ENCODE data around the gene BAZ2B. TPM values are rescaled to one million over a fixed set of nuclear protein-coding genes. Genes with fewer than 3 reads are reported as not detected.
"Not testable (repeated sequence)": the region's sequence is repeated elsewhere in the genome, so short reads cannot be mapped to it uniquely, and the experiment has no call there.

BAZ2B gene
- total RNA-seq, 3 donors from 2014 or later: 5.0 to 6.7 (median 5.1) TPM

DNA sequence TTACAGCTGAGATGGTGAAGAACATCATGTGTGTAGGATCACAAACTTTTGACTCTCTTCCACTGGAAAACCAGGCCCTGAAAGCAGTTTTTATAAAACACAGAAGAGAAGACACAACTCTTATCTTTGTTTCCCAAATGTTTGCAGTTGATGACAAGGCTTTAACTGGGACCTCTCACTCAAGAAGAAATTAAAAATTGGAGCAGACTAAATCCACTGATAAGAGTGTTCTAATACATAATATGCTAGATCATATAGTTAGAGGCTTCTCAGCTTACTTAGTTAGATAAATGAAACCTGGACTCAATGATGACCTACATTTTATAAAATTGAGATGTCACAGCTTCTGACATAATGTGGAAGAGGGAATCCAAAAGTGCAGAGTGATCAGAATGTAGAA, 171.6 kb downstream of the BAZ2B start:
- Mint-ChIP-seq H3K36me3 (ENCODE audit: insufficient read depth) (peaks cover 44% of the 10 kb centered on the region), H3K4me1 (ENCODE audit: low read depth) (no peaks in the 10 kb centered on the region), H3K27me3 (ENCODE audit: low read depth) (no peaks in the 10 kb centered on the region), H3K9me3 (no peaks in the 10 kb centered on the region), H3K4me3 (no peak overlapping the region)
- ATAC-seq: no peak
- DNase-seq: no peak

DNA sequence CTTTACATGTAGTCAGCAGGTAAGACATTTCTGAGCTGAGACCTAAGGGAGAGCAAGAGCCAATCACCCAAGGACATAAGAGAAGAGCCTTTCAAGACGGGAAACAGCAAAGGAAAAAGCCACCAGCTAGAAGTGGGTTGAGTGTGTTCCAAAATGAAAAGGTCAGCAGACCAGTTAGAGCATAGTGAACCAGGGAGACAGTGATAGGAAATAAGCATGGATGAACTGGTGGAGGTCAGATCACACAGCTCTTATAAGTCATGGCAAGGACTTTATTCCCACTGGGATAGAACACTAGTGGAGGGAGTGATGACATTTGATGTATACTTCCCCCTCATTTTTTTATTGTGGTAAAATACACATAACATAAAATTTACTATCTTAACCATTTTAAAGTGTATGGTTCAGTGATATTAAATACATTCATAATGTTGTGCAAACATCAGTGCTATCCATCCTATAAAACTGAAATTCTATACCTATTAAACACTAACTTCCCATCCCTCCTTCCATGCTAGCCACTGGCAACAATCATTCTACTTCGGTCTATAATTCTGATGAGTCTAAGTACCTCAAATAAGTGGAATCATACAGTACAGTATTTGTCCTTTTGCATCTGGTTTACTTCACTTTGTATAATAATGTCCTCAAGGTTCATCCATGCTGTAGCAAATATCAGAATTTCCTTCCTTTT, 174.0 kb downstream of the BAZ2B start:
- DNase-seq (no peak), ATAC-seq (no peak)
- Mint-ChIP-seq H3K36me3 (ENCODE audit: insufficient read depth) (peaks cover 48% of the 10 kb centered on the region), H3K27me3 (ENCODE audit: low read depth) (no peaks in the 10 kb centered on the region), H3K9me3 (no peaks in the 10 kb centered on the region), H3K4me1 (ENCODE audit: low read depth) (no peaks in the 10 kb centered on the region), H3K4me3 (no peak overlapping the region)

DNA sequence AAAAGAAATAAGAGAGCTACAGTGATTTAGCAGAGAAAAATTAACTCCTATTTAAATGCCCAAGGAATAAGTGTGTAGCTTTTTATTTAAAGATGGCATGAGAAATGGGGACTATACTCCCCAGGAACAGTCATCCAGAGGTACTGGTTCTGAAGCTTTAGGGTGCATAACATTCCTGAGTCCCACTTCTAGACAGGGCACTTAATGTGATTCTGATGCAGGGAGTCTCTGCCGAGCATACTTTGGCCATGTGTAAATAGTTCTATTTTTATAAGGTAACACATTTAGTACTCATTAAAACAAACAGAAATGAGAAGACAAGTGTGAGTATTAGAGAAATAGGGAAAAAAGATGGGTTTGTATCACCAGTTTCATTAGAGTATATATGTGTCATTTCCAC, 175.2 kb downstream of the BAZ2B start:
- Mint-ChIP-seq H3K4me3 (no peak overlapping the region), H3K9me3 (no peaks in the 10 kb centered on the region), H3K27me3 (ENCODE audit: low read depth) (no peaks in the 10 kb centered on the region), H3K36me3 (ENCODE audit: insufficient read depth) (peaks cover 41% of the 10 kb centered on the region), H3K4me1 (ENCODE audit: low read depth) (no peaks in the 10 kb centered on the region)
- DNase-seq (no peak), ATAC-seq (no peak)

DNA sequence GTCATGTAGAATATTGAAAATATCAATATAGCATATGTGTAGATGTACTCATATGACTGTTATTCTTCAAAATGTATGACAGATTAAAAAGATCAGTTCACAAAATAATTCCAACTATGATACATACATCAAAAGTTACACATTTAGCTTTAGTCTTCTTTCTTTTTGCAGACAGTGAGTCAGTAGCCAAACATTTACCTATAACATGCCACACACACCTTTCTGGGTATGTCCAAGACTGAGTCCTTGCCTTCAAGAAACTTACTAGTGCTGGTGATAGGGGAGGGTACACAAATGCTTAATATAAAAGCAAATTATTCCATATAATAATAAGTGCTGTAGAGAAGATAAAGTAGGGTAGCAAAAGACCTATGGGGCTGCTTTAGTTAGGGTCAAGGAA, 176.9 kb downstream of the BAZ2B start:
- H3K9me3 Mint-ChIP-seq: no peaks in the 10 kb centered on the region
- peaks cover 28% of the 10 kb centered on the region for H3K36me3 Mint-ChIP-seq (ENCODE audit: insufficient read depth)
- DNase-seq: no peak
- ATAC-seq: no peak
- H3K4me3 Mint-ChIP-seq: no peak overlapping the region
- no peaks in the 10 kb centered on the region for H3K4me1 Mint-ChIP-seq (ENCODE audit: low read depth)
- H3K27me3 Mint-ChIP-seq (ENCODE audit: low read depth): no peaks in the 10 kb centered on the region

DNA sequence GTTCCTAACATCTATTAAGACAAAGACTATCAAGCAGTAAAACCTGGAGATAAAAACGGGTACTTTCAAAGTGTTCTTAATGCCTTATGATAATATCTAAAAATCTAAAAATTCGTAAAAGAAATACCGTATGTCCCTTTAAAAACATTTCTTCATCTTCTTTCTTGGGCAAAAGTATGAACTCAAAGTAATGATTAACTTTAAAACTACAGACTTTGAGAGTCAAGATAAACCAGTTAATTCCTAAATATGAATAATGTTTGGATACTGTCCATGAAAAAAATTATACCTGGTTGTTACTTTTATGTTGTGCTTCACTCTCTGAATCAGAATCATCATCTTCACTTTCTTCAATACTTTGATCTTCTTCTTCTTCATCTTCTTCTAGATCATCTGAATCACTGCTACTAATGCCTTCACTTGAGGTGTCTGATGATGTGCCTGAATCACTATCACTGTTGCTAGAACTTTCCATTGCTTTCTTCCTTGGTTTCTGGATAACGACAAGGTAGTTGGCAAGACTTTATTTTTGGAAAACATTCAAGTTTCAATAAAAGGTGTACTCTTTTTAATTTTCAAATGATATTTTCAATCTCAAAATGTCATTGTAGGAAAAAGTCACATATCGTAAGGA, 177.5 kb downstream of the BAZ2B start:
- Mint-ChIP-seq H3K4me3 (no peak overlapping the region), H3K27me3 (ENCODE audit: low read depth) (no peaks in the 10 kb centered on the region), H3K9me3 (no peaks in the 10 kb centered on the region), H3K4me1 (ENCODE audit: low read depth) (no peaks in the 10 kb centered on the region), H3K36me3 (ENCODE audit: insufficient read depth) (peaks cover 23% of the 10 kb centered on the region)
- ATAC-seq (no peak), DNase-seq (no peak)

DNA sequence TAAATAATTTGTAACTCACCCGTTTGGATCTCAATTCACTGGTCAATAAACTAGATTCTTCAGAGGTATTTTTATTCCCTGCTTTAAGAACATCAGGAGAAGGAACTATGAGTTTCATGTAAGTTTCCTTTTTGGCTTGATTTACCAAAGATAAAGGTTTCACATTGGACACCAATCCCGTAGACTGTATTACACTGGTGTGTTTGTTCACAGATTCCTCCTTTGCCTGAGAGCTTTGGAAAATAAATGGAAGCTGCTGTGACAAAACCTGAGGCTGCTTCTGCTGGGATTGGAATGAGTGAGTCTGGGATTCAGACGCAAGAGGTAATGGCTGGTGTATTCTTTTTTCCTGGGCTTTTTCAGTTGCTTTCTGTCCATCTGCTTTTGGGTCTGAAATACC, 178.1 kb downstream of the BAZ2B start:
- H3K36me3 Mint-ChIP-seq (ENCODE audit: insufficient read depth): peaks cover 25% of the 10 kb centered on the region
- H3K4me1 Mint-ChIP-seq (ENCODE audit: low read depth): no peaks in the 10 kb centered on the region
- no peak overlapping the region for H3K4me3 Mint-ChIP-seq
- no peaks in the 10 kb centered on the region for H3K27me3 Mint-ChIP-seq (ENCODE audit: low read depth)
- DNase-seq (no peak), ATAC-seq (no peak)
- no peaks in the 10 kb centered on the region for H3K9me3 Mint-ChIP-seq

DNA sequence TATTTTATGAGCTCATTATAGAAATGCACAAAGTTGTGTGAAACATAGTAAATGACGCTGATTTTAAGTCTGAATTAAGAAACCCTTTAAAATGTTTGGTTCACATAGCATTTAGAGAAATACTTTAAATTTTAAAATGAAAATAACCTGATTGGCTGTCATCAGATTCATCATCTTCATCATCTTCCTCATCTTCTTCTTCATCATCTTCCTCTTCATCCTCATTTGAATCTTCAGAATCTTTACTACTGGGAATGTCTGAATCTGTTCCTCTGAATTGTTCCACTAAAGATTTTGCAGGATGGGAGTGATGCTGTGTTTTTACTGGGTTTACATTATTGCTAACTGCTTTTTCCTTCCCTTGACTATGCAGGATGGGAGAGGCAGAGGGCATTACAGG, 183.7 kb downstream of the BAZ2B start:
- ATAC-seq: no peak
- Mint-ChIP-seq H3K9me3 (no peaks in the 10 kb centered on the region), H3K4me1 (ENCODE audit: low read depth) (no peaks in the 10 kb centered on the region), H3K27me3 (ENCODE audit: low read depth) (no peaks in the 10 kb centered on the region), H3K36me3 (ENCODE audit: insufficient read depth) (peaks cover 23% of the 10 kb centered on the region), H3K4me3 (no peak overlapping the region)
- no peak for DNase-seq

DNA sequence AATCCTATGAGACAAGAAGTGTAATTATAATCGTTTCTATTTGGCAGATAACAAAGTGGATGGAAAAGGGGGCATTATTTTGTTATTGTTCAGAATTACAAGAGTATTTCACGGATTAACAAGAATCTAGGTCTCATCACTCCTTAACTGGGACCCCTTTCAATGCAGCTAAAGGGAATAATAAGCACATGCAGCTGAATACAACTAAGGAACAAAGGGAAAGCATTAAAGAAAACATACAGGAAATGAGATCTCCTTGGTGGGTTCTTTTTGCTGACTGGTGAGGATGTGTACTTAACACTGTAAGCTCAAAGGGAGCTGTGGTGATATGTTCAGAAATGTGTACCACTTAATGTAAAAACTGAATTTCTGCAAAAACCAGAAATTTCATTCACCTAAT, 189.3 kb downstream of the BAZ2B start:
- Mint-ChIP-seq H3K27me3 (ENCODE audit: low read depth) (no peaks in the 10 kb centered on the region), H3K9me3 (peaks cover 3% of the 10 kb centered on the region), H3K4me3 (no peak overlapping the region), H3K36me3 (ENCODE audit: insufficient read depth) (peaks cover 34% of the 10 kb centered on the region), H3K4me1 (ENCODE audit: low read depth) (no peaks in the 10 kb centered on the region)
- ATAC-seq: no peak
- no peak for DNase-seq

DNA sequence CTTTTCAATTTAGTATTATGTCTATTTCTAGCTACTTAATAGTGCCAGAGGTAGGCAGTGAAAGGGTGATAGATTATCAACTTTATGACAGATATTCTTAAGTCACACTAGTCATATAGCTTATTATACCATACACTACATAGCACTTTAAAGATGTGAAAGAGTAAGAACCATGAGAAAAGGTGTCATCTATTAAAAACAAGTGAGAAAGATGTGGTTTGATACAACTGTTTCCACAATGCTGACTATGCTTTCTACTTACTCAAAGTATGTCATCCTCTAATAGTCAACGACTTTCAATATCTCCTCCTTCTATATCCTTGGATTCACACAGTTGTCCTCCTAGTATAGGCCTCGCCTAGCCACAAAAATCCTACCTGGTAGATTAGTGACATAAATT, 196.9 kb downstream of the BAZ2B start:
- peaks cover 3% of the 10 kb centered on the region for H3K9me3 Mint-ChIP-seq
- DNase-seq (no peak), ATAC-seq (no peak)
- peaks cover 22% of the 10 kb centered on the region for H3K36me3 Mint-ChIP-seq (ENCODE audit: insufficient read depth)
- H3K4me1 Mint-ChIP-seq (ENCODE audit: low read depth): no peaks in the 10 kb centered on the region
- no peak overlapping the region for H3K4me3 Mint-ChIP-seq
- no peaks in the 10 kb centered on the region for H3K27me3 Mint-ChIP-seq (ENCODE audit: low read depth)

DNA sequence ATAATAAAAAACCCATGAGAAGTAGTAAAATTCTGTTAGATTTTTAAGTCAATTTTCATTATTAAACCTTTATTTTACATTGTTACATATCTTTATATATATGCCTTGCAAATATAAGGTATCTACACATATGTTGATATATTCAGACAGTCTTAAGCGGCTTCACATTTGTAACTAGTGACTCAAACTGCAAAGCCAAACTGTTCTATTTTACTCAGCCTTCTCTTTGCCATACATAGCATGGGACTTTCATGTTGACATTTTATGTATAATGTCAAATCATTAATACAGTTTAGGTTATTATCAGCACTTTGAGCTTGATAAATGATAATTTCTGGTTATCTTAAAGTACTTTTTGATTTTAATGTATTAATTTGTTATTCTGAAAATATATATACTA, 204.9 kb downstream of the BAZ2B start:
- Mint-ChIP-seq H3K4me3 (no peak overlapping the region), H3K9me3 (no peaks in the 10 kb centered on the region), H3K36me3 (ENCODE audit: insufficient read depth) (peaks cover 11% of the 10 kb centered on the region), H3K4me1 (ENCODE audit: low read depth) (no peaks in the 10 kb centered on the region), H3K27me3 (ENCODE audit: low read depth) (no peaks in the 10 kb centered on the region)
- DNase-seq: no peak
- ATAC-seq: no peak

DNA sequence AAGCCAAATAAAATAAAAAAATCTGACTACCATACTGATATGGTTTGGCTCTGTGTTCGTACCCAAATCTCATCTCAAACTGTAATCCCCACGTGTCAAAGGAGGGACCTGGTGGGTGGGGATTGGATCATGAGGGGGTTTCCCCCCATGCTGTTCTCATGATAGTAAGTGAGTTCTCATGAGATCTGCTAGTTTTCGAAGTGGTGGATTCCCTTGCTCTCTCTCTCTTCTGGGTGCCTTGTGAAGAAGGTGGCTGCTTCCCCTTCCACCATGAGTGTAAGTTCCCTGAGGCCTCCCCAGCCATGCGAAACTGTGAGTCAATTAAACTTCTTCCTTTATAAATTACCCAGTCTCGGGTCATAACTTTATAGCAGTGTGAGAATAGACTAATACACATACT, 206.1 kb downstream of the BAZ2B start:
- ATAC-seq (peak in 1 of 2 donors; percentile 35), DNase-seq (no peak)
- Mint-ChIP-seq H3K4me1 (ENCODE audit: low read depth) (no peaks in the 10 kb centered on the region), H3K4me3 (no peak overlapping the region), H3K9me3 (no peaks in the 10 kb centered on the region), H3K27me3 (ENCODE audit: low read depth) (no peaks in the 10 kb centered on the region), H3K36me3 (ENCODE audit: insufficient read depth) (peaks cover 16% of the 10 kb centered on the region)

DNA sequence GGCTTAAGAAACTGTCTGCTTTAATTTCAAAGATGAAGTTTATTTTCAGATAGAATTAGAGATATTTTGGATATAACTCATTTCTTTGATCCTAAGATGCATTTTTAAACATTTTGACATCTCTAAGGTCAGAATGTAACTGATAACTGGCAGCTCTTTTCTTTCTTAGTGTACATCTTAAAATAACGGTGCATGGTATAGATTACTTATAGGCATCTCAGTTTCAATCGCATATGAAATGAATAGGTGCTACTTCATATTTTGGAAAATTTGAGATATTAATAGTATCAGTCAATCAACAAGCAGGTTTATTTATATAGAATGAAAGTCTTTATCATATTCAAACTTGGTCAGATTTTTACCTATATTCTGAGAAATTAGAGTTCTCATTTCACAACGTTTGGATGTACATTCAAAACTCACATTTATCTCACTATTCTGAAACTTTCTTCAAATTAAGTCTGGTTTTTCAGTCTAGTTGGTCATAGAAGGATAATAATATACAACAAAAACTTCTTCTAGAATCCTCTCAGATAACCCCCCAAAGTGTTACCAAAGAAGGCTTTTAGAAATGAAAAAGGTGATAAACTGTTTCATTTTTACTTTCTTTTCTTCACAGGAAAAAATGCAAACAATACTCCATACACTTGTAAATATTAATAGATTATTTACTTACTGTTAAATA, 207.1 kb downstream of the BAZ2B start:
- Mint-ChIP-seq H3K9me3 (no peaks in the 10 kb centered on the region), H3K36me3 (ENCODE audit: insufficient read depth) (peaks cover 21% of the 10 kb centered on the region), H3K27me3 (ENCODE audit: low read depth) (no peaks in the 10 kb centered on the region), H3K4me3 (no peak overlapping the region), H3K4me1 (ENCODE audit: low read depth) (no peaks in the 10 kb centered on the region)
- ATAC-seq (no peak), DNase-seq (no peak)

DNA sequence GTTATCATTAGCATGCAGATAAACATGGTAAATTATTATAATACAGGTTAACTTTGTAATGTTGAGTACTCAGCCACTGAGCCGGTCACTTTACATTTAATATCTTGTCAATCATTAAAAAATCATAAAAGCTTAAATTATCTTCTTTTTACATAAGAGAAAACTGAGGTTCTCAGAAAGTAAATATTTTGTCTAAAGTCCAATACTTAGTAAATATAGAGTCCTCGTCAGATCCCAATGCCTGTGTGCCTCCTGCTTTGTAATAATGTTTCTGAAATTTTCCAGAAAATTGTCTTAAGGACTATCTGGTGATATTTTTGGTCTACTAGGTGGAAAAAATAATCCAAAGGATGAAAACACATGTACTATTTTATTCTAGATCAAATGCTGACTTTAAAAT, 213.6 kb downstream of the BAZ2B start:
- no peaks in the 10 kb centered on the region for H3K9me3 Mint-ChIP-seq
- ATAC-seq (no peak), DNase-seq (no peak)
- H3K4me3 Mint-ChIP-seq: no peak overlapping the region
- peaks cover 13% of the 10 kb centered on the region for H3K36me3 Mint-ChIP-seq (ENCODE audit: insufficient read depth)
- no peaks in the 10 kb centered on the region for H3K27me3 Mint-ChIP-seq (ENCODE audit: low read depth)
- no peaks in the 10 kb centered on the region for H3K4me1 Mint-ChIP-seq (ENCODE audit: low read depth)

DNA sequence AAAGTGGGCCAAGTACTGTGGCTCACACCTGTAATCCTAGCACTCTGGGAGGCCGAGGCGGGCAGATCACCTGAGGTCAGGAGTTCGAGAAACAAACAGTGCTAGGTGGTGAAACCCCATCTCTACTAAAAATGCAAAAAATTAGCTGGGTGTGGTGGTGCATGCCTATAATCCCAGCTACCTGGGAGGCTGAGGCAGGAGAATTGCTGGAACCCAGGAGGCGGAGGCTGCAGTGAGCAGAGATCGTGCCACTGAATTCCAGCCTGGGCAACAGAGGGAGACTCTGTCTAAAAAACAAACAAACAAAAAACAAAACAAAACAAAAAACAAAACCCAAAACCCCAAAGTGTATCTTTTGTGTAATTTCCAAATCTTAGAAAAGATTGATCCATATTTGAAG, 214.2 kb downstream of the BAZ2B start:
- not testable (repeated sequence) for ATAC-seq; H3K4me1 Mint-ChIP-seq (ENCODE audit: low read depth); H3K27me3 Mint-ChIP-seq (ENCODE audit: low read depth); H3K9me3 Mint-ChIP-seq; H3K4me3 Mint-ChIP-seq; DNase-seq
- peaks cover 13% of the 10 kb centered on the region for H3K36me3 Mint-ChIP-seq (ENCODE audit: insufficient read depth)

Measured in activated T-cell treated with anti-CD3 and anti-CD28 coated beads, Interleukin-2, amount 50 U/mL, for 4 hours (primary cell).